Right cardiac atrium (tissue), 5 donors: Measurements from ENCODE around the gene TBP. TPM values are rescaled to one million over a fixed set of nuclear protein-coding genes. Genes with fewer than 3 reads are reported as not detected.
"Not testable (repeated sequence)": the region's sequence is repeated elsewhere in the genome, so short reads cannot be mapped to it uniquely, and the experiment has no call there.

Source experiments
- ATAC-seq, 2 donors: fragments of 200-7000 bp; cut with Tn5 transposase; one replicate each; pipeline versions ENCODE4 v1.8.0 to v1.9.1; 2020; ENCODE audit warnings: moderate library complexity in 2 of 2, mild to moderate bottlenecking in 1 of 2
- DNase-seq, 3 donors: peaks; one replicate each; pipeline ENCODE4 v3.0.0-alpha.2; 2020
- H3K27ac ChIP-seq: one replicate; pipeline ENCODE4 v1.5.1; 2013; ENCODE audit warnings: mild to moderate bottlenecking, low read length, control low read depth, moderate library complexity
- H3K27me3 ChIP-seq: one replicate; pipeline ENCODE4 v1.6.1; 2013; ENCODE audit not compliant: control insufficient read depth, insufficient read depth
- H3K4me1 ChIP-seq: one replicate; pipeline ENCODE4 v1.6.1; 2013; ENCODE audit warnings: low read length; ENCODE audit not compliant: control insufficient read depth, insufficient read depth
- H3K4me3 ChIP-seq: one replicate; pipeline ENCODE4 v1.5.1; 2013; ENCODE audit warnings: low read length, control low read depth
- H3K9me3 ChIP-seq: one replicate; pipeline ENCODE4 v1.6.1; 2013; ENCODE audit warnings: low read length; ENCODE audit not compliant: control insufficient read depth
- WGBS: extraction: QIAGEN DNeasy Blood & Tissue Kit; methylation state at CpG from one replicate; pipeline ENCODE4 v1.1.7; 2013; 5-methylcytosine and 5-hydroxymethylcytosine counted together
- intact Hi-C, 4 donors: fragments of 100-400 bp; cut with DNase I; formaldehyde crosslinking; loops; one replicate each; pipeline versions ENCODE4 v1.11.0 to v1.14.0; 2022 to 2023
- long read RNA-seq, 4 donors: library from polyadenylated mRNA; unstranded; transcript quantifications; one replicate each; pipeline ENCODE4 v2.0.0, GENCODE V29; 2020 to 2021
- polyA plus RNA-seq: library from polyadenylated mRNA; stranded (reverse); fragments of 200-250 nt; gene quantifications from one replicate; pipeline ENCODE4 v1.2.3, GENCODE V29; 2013
- total RNA-seq, 4 donors: library from RNA; stranded (reverse); fragmentation: NEBNext Ultra II Directional; extraction: Animal tissue kit (Norgen Biotek cat#: 25700); gene quantifications; one replicate each; pipeline ENCODE4 v1.2.1, GENCODE V29; 2021
- donor health status: healthy with polysubstance abuse.
- donor health status: DM: no; HTN: yes; CAD: no.
- donor health status: DM: no; HTN: no; CAD: no.
- donor health status: DM: no; HTN: yes; CAD: no; lungs with severe emphysema.
- donor health status: DM: yes; HTN: yes; CAD: no.

The TBP gene
- total RNA-seq: 10 to 100 TPM in 1 of 4 donors, 1 to 10 TPM in 3; 8.7 to 11.8 (median 9.2) TPM
- 7.9 TPM for polyA plus RNA-seq
- long read RNA-seq, donor 1, transcript TBP-201 (8 exons, 1,861 nt): minor isoform, 5 of 21 reads
- long read RNA-seq, donor 1, transcript TBP-202 (8 exons, 1,903 nt): major isoform, 11 of 21 reads
- long read RNA-seq, donor 1, partial matches to known transcripts: 2 of 21 reads
- long read RNA-seq, donor 1, other reads (novel, unspliced or antisense): 2 of 21 reads
- long read RNA-seq, donor 2, transcript TBP-201 (8 exons, 1,861 nt): major isoform, 5 of 10 reads
- long read RNA-seq, donor 2, partial matches to known transcripts: 2 of 10 reads
- long read RNA-seq, donor 2, other reads (novel, unspliced or antisense): 0 of 10 reads
- long read RNA-seq, donor 3, transcript TBP-202 (8 exons, 1,903 nt): major isoform, 16 of 23 reads
- long read RNA-seq, donor 3, partial matches to known transcripts: 1 of 23 reads
- long read RNA-seq, donor 3, other reads (novel, unspliced or antisense): 2 of 23 reads
- long read RNA-seq, donor 4, transcript TBP-202 (8 exons, 1,903 nt): major isoform, 7 of 9 reads
- long read RNA-seq, donor 4, partial matches to known transcripts: 0 of 9 reads
- long read RNA-seq, donor 4, other reads (novel, unspliced or antisense): 2 of 9 reads

DNA sequence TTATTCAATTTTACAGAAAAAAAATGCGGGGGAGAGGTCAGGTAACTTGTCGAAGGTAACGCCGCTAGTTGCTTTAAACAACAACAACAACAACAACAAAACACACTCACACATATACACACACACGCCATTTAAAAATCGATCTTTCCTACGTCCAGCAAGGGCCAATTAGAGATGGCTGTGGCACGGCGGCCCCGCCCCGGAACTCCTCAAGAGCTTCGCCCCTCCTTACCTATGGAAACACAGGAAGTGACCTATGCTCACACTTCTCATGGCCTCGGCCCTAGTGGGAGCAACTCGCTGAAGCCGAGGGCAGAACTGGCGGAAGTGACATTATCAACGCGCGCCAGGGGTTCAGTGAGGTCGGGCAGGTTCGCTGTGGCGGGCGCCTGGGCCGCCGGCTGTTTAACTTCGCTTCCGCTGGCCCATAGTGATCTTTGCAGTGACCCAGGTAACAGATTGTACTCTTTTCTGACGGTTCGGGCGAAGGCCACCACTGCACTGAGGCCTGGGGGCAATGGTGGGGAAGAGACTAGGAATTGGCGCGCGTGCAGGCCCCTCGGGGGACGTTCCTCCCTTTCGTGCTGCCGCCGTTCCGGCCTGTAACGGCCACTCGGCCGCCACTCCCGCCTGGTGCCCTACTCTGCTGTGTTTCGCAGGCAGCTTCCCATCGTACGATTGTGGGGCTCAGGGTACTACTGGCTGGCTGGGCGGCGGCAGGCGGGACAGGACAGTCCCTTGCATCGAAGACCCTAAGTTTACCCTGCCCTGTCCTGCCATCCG lies at the start of gene TBP:
TSS of gene TBP (plus strand) at position 357 of the 783 bp plus-strand sequence. CDS start 2,661 bp downstream, outside the sequence.
- H3K9me3 ChIP-seq: no peaks in the 10 kb centered on the region
- peak; percentile 98 to 99 for ATAC-seq
- H3K4me1 ChIP-seq: no peaks in the 10 kb centered on the region

DNA sequence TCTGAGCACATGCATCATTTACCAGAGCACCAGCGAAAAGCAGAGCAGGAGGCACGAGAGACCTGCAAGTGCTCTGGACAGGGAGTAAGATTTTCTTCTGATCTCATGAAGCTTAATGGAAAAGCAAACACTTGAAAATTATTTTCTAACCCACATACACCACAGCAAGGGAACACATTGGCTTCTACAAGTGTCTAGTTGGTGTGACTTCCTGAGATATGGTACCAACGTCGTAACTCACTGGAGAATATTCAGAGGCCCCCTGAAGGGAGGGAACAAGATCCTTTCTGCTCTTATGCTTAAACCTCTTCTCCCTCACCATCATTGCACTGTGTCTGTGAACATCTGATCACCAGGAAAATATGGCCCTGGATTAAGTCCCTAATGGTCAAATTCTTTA lies 49.7 kb upstream of the TBP start:
- intact Hi-C loops: no loop called here
- H3K27ac ChIP-seq: no peak overlapping the region
- H3K4me3 ChIP-seq: no peak overlapping the region
- H3K9me3 ChIP-seq: no peaks in the 10 kb centered on the region
- WGBS: 55% methylated on average over 4 of the region's 4 CpGs
- no peaks in the 10 kb centered on the region for H3K27me3 ChIP-seq
- H3K4me1 ChIP-seq: no peaks in the 10 kb centered on the region
- ATAC-seq: no peak
- no peak for DNase-seq

More for the DNA sequence above, at the start of gene TBP:
- intact Hi-C loops: no loop called here
- peak within 1 kb of the TSS; percentile 85 for H3K4me3 ChIP-seq
- H3K27me3 ChIP-seq: no peaks in the 10 kb centered on the region
- under 1% methylated on average over 51 of the region's 51 CpGs for WGBS
- peak; percentile 98 to 99 (median 98) for DNase-seq
- H3K27ac ChIP-seq: peak within 1 kb of the TSS; percentile 100

DNA sequence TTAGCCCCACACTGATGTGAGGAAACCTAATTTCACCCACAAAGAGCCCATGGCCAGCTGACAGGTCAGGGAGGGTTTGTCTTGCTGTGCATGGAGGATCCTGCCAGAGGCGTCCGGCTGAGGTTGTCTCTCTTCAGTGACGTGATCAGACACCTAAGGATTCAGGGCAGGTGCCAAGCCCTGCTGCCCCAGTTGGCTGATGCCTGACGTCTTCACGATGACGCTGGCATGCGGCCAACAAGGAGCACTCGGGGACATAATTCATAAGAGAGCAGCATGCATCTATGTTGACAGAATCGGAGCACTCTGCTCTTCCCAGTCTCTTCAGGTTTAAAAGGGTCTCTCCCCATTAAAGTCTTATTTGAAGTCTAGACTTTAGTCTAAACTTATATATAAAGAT lies 48.9 kb upstream of the TBP start:
- WGBS: 36% methylated on average over 9 of the region's 9 CpGs
- Histone ChIP-seq H3K4me3 (no peak overlapping the region), H3K27ac (no peak overlapping the region), H3K27me3 (no peaks in the 10 kb centered on the region), H3K9me3 (no peaks in the 10 kb centered on the region), H3K4me1 (no peaks in the 10 kb centered on the region)
- ATAC-seq (peak in 1 of 2 donors; percentile 11), DNase-seq (peak; percentile 37 to 53 (median 47))
- intact Hi-C loops: no loop called here

- H3K4me1 ChIP-seq: no peaks in the 10 kb centered on the region
- no peaks in the 10 kb centered on the region for H3K27me3 ChIP-seq
- ATAC-seq (no peak), DNase-seq (no peak)
- H3K27ac ChIP-seq: no peak overlapping the region
- WGBS: 77% methylated on average over 4 of the region's 4 CpGs
- no peak overlapping the region for H3K4me3 ChIP-seq
- no peaks in the 10 kb centered on the region for H3K9me3 ChIP-seq
- intact Hi-C loops: no loop called here
Observed at GRCh38 chr6:170506446-170506845, 47.7 kb upstream of the TBP start.

- H3K27me3 ChIP-seq, H3K9me3 ChIP-seq, H3K4me3 ChIP-seq, intact Hi-C loops, H3K4me1 ChIP-seq, H3K27ac ChIP-seq, ATAC-seq, DNase-seq: not testable (repeated sequence)
- 89% methylated on average over 2 of the region's 2 CpGs for WGBS
Observed at GRCh38 chr6:170507728-170508127, 46.4 kb upstream of the TBP start.

DNA sequence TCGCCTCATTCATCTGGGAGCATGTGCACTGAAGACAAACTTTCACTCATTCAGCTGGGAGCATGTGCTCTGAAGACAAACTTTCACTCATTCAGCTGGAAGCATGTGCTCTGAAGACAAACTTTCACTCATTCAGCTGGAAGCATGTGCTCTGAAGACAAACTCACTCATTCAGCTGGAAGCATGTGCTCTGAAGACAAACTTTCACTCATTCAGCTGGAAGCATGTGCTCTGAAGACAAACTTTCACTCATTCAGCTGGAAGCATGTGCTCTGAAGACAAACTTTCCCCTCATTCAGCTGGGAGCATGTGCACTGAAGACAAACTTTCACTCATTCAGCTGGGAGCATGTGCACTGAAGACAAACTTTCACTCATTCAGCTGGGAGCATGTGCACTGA lies 45.9 kb upstream of the TBP start:
- H3K27ac ChIP-seq, H3K4me3 ChIP-seq, DNase-seq, H3K27me3 ChIP-seq, ATAC-seq, intact Hi-C loops, H3K9me3 ChIP-seq, H3K4me1 ChIP-seq: not testable (repeated sequence)
- WGBS: 80% methylated on average over 1 of the region's 1 CpG

DNA sequence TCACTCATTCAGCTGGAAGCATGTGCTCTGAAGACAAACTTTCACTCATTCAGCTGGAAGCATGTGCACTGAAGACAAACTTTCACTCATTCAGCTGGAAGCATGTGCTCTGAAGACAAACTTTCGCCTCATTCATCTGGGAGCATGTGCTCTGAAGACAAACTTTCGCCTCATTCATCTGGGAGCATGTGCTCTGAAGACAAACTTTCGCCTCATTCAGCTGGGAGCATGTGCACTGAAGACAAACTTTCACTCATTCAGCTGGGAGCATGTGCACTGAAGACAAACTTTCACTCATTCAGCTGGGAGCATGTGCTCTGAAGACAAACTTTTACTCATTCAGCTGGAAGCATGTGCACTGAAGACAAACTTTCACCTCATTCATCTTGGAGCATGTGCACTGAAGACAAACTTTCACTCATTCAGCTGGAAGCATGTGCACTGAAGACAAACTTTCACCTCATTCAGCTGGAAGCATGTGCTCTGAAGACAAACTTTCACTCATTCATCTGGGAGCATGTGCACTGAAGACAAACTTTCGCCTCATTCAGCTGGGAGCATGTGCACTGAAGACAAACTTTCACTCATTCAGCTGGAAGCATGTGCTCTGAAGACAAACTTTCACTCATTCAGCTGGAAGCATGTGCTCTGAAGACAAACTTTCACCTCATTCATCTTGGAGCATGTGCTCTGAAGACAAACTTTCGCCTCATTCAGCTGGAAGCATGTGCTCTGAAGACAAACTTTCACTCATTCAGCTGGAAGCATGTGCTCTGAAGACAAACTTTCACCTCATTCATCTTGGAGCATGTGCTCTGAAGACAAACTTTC lies 45.1 kb upstream of the TBP start:
- H3K9me3 ChIP-seq, DNase-seq, H3K27me3 ChIP-seq, intact Hi-C loops, H3K4me1 ChIP-seq, H3K4me3 ChIP-seq, ATAC-seq, H3K27ac ChIP-seq: not testable (repeated sequence)
- WGBS: 87% methylated on average over 5 of the region's 5 CpGs

- H3K27ac ChIP-seq: no peak overlapping the region
- H3K9me3 ChIP-seq: no peaks in the 10 kb centered on the region
- ATAC-seq (no peak), DNase-seq (no peak)
- intact Hi-C loops: loop anchor here in 2 of 4 donors (10.0 kb wide), 2 partner anchors 545 to 675 kb away; no protein-coding TSS in a partner anchor
- WGBS: 92% methylated on average over 3 of the region's 3 CpGs
- H3K4me3 ChIP-seq: no peak overlapping the region
- no peaks in the 10 kb centered on the region for H3K27me3 ChIP-seq
- no peaks in the 10 kb centered on the region for H3K4me1 ChIP-seq
Observed at GRCh38 chr6:170509723-170510018, 44.5 kb upstream of the TBP start.

- 86% methylated on average over 20 of the region's 20 CpGs for WGBS
- intact Hi-C loops: loop anchor here in 2 of 4 donors (10.0 kb wide), 2 partner anchors 546 to 676 kb away; no protein-coding TSS in a partner anchor
Observed at GRCh38 chr6:170510631-170511030, 43.5 kb upstream of the TBP start.

GRCh38 chr6:170512249-170512648 lies 41.9 kb upstream of the TBP start:
- no peak for DNase-seq
- WGBS: 93% methylated on average over 4 of the region's 4 CpGs
- no peaks in the 10 kb centered on the region for H3K27me3 ChIP-seq
- ATAC-seq: no peak
- H3K4me1 ChIP-seq: no peaks in the 10 kb centered on the region
- no peak overlapping the region for H3K4me3 ChIP-seq
- H3K9me3 ChIP-seq: no peaks in the 10 kb centered on the region
- no peak overlapping the region for H3K27ac ChIP-seq
- intact Hi-C loops: loop anchor here in 2 of 4 donors (10.0 kb wide), 2 partner anchors 547 to 677 kb away; no protein-coding TSS in a partner anchor

More at GRCh38 chr6:170510631-170511030, 43.5 kb upstream of the TBP start:
- no peak for ATAC-seq
- DNase-seq: no peak
- Histone ChIP-seq H3K4me1 (no peaks in the 10 kb centered on the region), H3K27ac (no peak overlapping the region), H3K4me3 (no peak overlapping the region), H3K27me3 (no peaks in the 10 kb centered on the region), H3K9me3 (no peaks in the 10 kb centered on the region)
